Osteoblast (primary cell): ENCODE data around the gene MXD3. TPM values are rescaled to one million over a fixed set of nuclear protein-coding genes. Genes with fewer than 3 reads are reported as not detected.

Source experiments
- DNase-seq: peaks from one replicate; pipeline ENCODE4 v3.0.0; 2011; ENCODE audit warnings: low spot score, mixed read lengths; ENCODE audit not compliant: insufficient read length; ENCODE audit errors: missing footprints
- H2AFZ ChIP-seq: 2 replicates; pipeline ENCODE4 v1.6.0; 2011; ENCODE audit warnings: mild to moderate bottlenecking, low read length
- H3K27ac ChIP-seq: 2 replicates; pipeline ENCODE4 v1.5.1; 2011; ENCODE audit warnings: mild to moderate bottlenecking, low read depth, low read length, moderate library complexity
- H3K27me3 ChIP-seq: 2 replicates; pipeline ENCODE4 v1.6.0; 2012; ENCODE audit warnings: mild to moderate bottlenecking, control low read depth, inconsistent platforms, low read length, moderate library complexity; ENCODE audit not compliant: insufficient read depth
- H3K36me3 ChIP-seq: 2 replicates; pipeline ENCODE4 v1.5.1; 2011; ENCODE audit warnings: mild to moderate bottlenecking, low read length, control low read depth, moderate library complexity; ENCODE audit not compliant: insufficient read depth
- H3K4me1 ChIP-seq: 2 replicates; pipeline ENCODE4 v1.5.1; 2011; ENCODE audit warnings: mild to moderate bottlenecking, low read length, control low read depth, moderate library complexity; ENCODE audit not compliant: insufficient read depth
- H3K4me2 ChIP-seq: 2 replicates; pipeline ENCODE4 v1.6.0; 2011; ENCODE audit warnings: mild to moderate bottlenecking, low read length; ENCODE audit not compliant: insufficient read depth
- H3K4me3 ChIP-seq: fragments of 200-600 bp; sonication (generic); 3 replicates; pipeline ENCODE4 v1.5.1; 2012; ENCODE audit warnings: mild to moderate bottlenecking, low read length, inconsistent platforms; ENCODE audit not compliant: insufficient read depth
- H3K79me2 ChIP-seq: 2 replicates; pipeline ENCODE4 v1.6.0; 2012; ENCODE audit warnings: mild to moderate bottlenecking, low read length, control low read depth, inconsistent platforms; ENCODE audit not compliant: insufficient read depth
- H3K9me3 ChIP-seq: 2 replicates; pipeline ENCODE4 v1.5.1; 2011; ENCODE audit warnings: low read depth, low read length, control low read depth
- H4K20me1 ChIP-seq: 2 replicates; pipeline ENCODE4 v1.6.0; 2012; ENCODE audit warnings: mild to moderate bottlenecking, low read length, control low read depth; ENCODE audit not compliant: insufficient read depth
- CTCF ChIP-seq: IDR thresholded peaks from 2 replicates; pipeline ENCODE4 v1.5.1; 2011; ENCODE audit warnings: mild to moderate bottlenecking, low read depth, low read length, moderate library complexity; ENCODE audit errors: extremely low read depth
- total RNA-seq: library from RNA; depleted of rRNA; stranded (reverse); fragments of >200 nt; gene quantifications from 2 replicates; pipeline ENCODE4 v1.2.3, GENCODE V29; 2012

MXD3 gene
- total RNA-seq, 1 donor = 3.3 TPM

GRCh38 chr5:177314376-177315342 is 3.0 kb upstream of the MXD3 start:
- H4K20me1 ChIP-seq = peaks cover 31% of the 10 kb centered on the region
- H3K27ac ChIP-seq = no peak overlapping the region
- H3K27me3 ChIP-seq = no peaks in the 10 kb centered on the region
- H2AFZ ChIP-seq = no peak overlapping the region
- no peak overlapping the region for H3K4me2 ChIP-seq
- peaks cover 26% of the 10 kb centered on the region for H3K4me1 ChIP-seq
- DNase-seq = peak; percentile 53
- H3K36me3 ChIP-seq = peaks cover under 1% of the 10 kb centered on the region
- no peaks in the 10 kb centered on the region for H3K9me3 ChIP-seq
- peaks cover 14% of the 10 kb centered on the region for H3K79me2 ChIP-seq
- no peak overlapping the region for H3K4me3 ChIP-seq
- TF ChIP-seq CTCF = no peak

- H3K4me2 ChIP-seq = no peak overlapping the region
- peaks cover 31% of the 10 kb centered on the region for H4K20me1 ChIP-seq
- no peak for TF ChIP-seq CTCF
- H3K27me3 ChIP-seq = no peaks in the 10 kb centered on the region
- no peak overlapping the region for H3K4me3 ChIP-seq
- peak; percentile 41 for DNase-seq
- H2AFZ ChIP-seq = no peak overlapping the region
- peaks cover 19% of the 10 kb centered on the region for H3K79me2 ChIP-seq
- no peak overlapping the region for H3K27ac ChIP-seq
- no peaks in the 10 kb centered on the region for H3K9me3 ChIP-seq
- H3K36me3 ChIP-seq = peaks cover 8% of the 10 kb centered on the region
- peaks cover 29% of the 10 kb centered on the region for H3K4me1 ChIP-seq
Observed at GRCh38 chr5:177313561-177314259, 2.0 kb upstream of the MXD3 start.

- H2AFZ ChIP-seq = no peak overlapping the region
- H3K36me3 ChIP-seq = peaks cover 8% of the 10 kb centered on the region
- H3K27ac ChIP-seq = peak overlapping the region; percentile 69
- no peaks in the 10 kb centered on the region for H3K27me3 ChIP-seq
- peak; percentile 54 for DNase-seq
- peaks cover 29% of the 10 kb centered on the region for H3K4me1 ChIP-seq
- H3K79me2 ChIP-seq = peaks cover 19% of the 10 kb centered on the region
- no peaks in the 10 kb centered on the region for H3K9me3 ChIP-seq
- peak overlapping the region; percentile 95 for H3K4me2 ChIP-seq
- H4K20me1 ChIP-seq = peaks cover 27% of the 10 kb centered on the region
- peak overlapping the region; percentile 80 for H3K4me3 ChIP-seq
- no peak for TF ChIP-seq CTCF
Observed at GRCh38 chr5:177312649-177313181, 1.0 kb upstream of the MXD3 start.

- peak; percentile 90 for DNase-seq
- TF ChIP-seq CTCF = no peak
- peaks cover 19% of the 10 kb centered on the region for H4K20me1 ChIP-seq
- peaks cover 20% of the 10 kb centered on the region for H3K36me3 ChIP-seq
- peaks cover 29% of the 10 kb centered on the region for H3K4me1 ChIP-seq
- H3K4me3 ChIP-seq = peak overlapping the region; percentile 80
- H2AFZ ChIP-seq = no peak overlapping the region
- H3K27ac ChIP-seq = no peak overlapping the region
- peaks cover 25% of the 10 kb centered on the region for H3K79me2 ChIP-seq
- no peaks in the 10 kb centered on the region for H3K9me3 ChIP-seq
- H3K27me3 ChIP-seq = no peaks in the 10 kb centered on the region
- H3K4me2 ChIP-seq = peak overlapping the region; percentile 95
Observed at GRCh38 chr5:177311392-177311722, 341 bp downstream of the MXD3 start.
